ENCODE measurements around the gene NRXN3. TPM values are rescaled to one million over a fixed set of nuclear protein-coding genes. Genes with fewer than 3 reads are reported as not detected.

The NRXN3 gene
- total and polyA plus RNA-seq, 7 donors, result 0.06 to 0.74 (median 0.15) TPM

- ATAC-seq (no peak), DNase-seq (no peak)
- Histone ChIP-seq H3K4me1 (no peaks in the 10 kb centered on the region), H3K27me3 (ENCODE audit: insufficient read depth in 3 of 3, low read length in 2 of 3) (peaks cover 0 to 3% (median 0%) of the 10 kb centered on the region in 3 donors), H3K36me3 (ENCODE audit: insufficient read depth in 1 of 2, low read depth in 1 of 2) (no peaks in the 10 kb centered on the region), H3K9me3 (no peaks in the 10 kb centered on the region), H3K27ac (no peak overlapping the region), H3K4me3 (no peak overlapping the region)
- no peak for TF ChIP-seq CTCF (IDR thresholded peaks at IDR 0.05)
- 43 to 47% (median 44%) methylated on average over 1 of the region's 1 CpG for WGBS, 3 donors
- intact Hi-C loops (cut with DNase I), result no loop called here
These were observed 670.7 kb downstream of the NRXN3 start for GRCh38 chr14:78840898-78841297.

GRCh38 chr14:78847801-78848200 is 677.6 kb downstream of the NRXN3 start:
- H3K27me3 ChIP-seq (ENCODE audit: insufficient read depth in 3 of 3, low read length in 2 of 3), result peaks cover 0 to 4% (median 0%) of the 10 kb centered on the region in 3 donors

GRCh38 chr14:78848234-78848820 is 678.2 kb downstream of the NRXN3 start:
- Histone ChIP-seq H3K27ac (no peak overlapping the region), H3K4me3 (no peak overlapping the region), H3K4me1 (no peaks in the 10 kb centered on the region), H3K27me3 (ENCODE audit: insufficient read depth in 3 of 3, low read length in 2 of 3) (peaks cover 0 to 4% (median 0%) of the 10 kb centered on the region in 3 donors), H3K36me3 (ENCODE audit: insufficient read depth in 1 of 2, low read depth in 1 of 2) (no peaks in the 10 kb centered on the region), H3K9me3 (no peaks in the 10 kb centered on the region)
- 16 to 22% (median 21%) methylated on average over 6 of the region's 6 CpGs for WGBS, 3 donors
- DNase-seq, result no peak
- intact Hi-C loops (cut with DNase I), result no loop called here
- peak in 1 of 4 donors; percentile 60 for ATAC-seq
- peak; percentile 72 for TF ChIP-seq CTCF (IDR thresholded peaks at IDR 0.05)

More at GRCh38 chr14:78847801-78848200, 677.6 kb downstream of the NRXN3 start:
- DNase-seq, result no peak
- ATAC-seq, result no peak
- intact Hi-C loops (cut with DNase I), result no loop called here
- WGBS, 3 donors, result 78 to 84% (median 82%) methylated on average over 3 of the region's 3 CpGs
- no peak overlapping the region for H3K4me3 ChIP-seq
- TF ChIP-seq CTCF (IDR thresholded peaks at IDR 0.05), result no peak
- no peaks in the 10 kb centered on the region for H3K4me1 ChIP-seq
- H3K27ac ChIP-seq, result no peak overlapping the region
- H3K9me3 ChIP-seq, result no peaks in the 10 kb centered on the region
- no peaks in the 10 kb centered on the region for H3K36me3 ChIP-seq (ENCODE audit: insufficient read depth in 1 of 2, low read depth in 1 of 2)

- Histone ChIP-seq H3K4me1 (no peaks in the 10 kb centered on the region), H3K9me3 (no peaks in the 10 kb centered on the region), H3K27me3 (ENCODE audit: insufficient read depth in 3 of 3, low read length in 2 of 3) (peaks cover 0 to 4% (median 0%) of the 10 kb centered on the region in 3 donors), H3K27ac (no peak overlapping the region), H3K36me3 (ENCODE audit: insufficient read depth in 1 of 2, low read depth in 1 of 2) (no peaks in the 10 kb centered on the region), H3K4me3 (no peak overlapping the region)
- WGBS, 3 donors, result 58 to 69% (median 61%) methylated on average over 2 of the region's 2 CpGs
- DNase-seq (no peak), ATAC-seq (no peak)
- intact Hi-C loops (cut with DNase I), result no loop called here
- no peak for TF ChIP-seq CTCF (IDR thresholded peaks at IDR 0.05)
These were observed 679.8 kb downstream of the NRXN3 start for GRCh38 chr14:78849952-78850351.

GRCh38 chr14:78851189-78851588 is 681.0 kb downstream of the NRXN3 start:
- H3K4me3 ChIP-seq, result no peak overlapping the region
- DNase-seq (no peak), ATAC-seq (no peak)
- no peak for TF ChIP-seq CTCF (IDR thresholded peaks at IDR 0.05)
- intact Hi-C loops (cut with DNase I), result no loop called here
- H3K4me1 ChIP-seq, result no peaks in the 10 kb centered on the region
- no peak overlapping the region for H3K27ac ChIP-seq
- WGBS, 3 donors, result 49 to 63% (median 60%) methylated on average over 3 of the region's 3 CpGs
- H3K9me3 ChIP-seq, result no peaks in the 10 kb centered on the region
- no peaks in the 10 kb centered on the region for H3K36me3 ChIP-seq (ENCODE audit: insufficient read depth in 1 of 2, low read depth in 1 of 2)
- H3K27me3 ChIP-seq (ENCODE audit: insufficient read depth in 3 of 3, low read length in 2 of 3), result peaks cover 0 to 4% (median 0%) of the 10 kb centered on the region in 3 donors

Data from psoas muscle (tissue), 8 donors.